Endothelial cell of umbilical vein (primary cell): ENCODE data around the gene GPR75. TPM values are rescaled to one million over a fixed set of nuclear protein-coding genes. Genes with fewer than 3 reads are reported as not detected.
"Not testable (repeated sequence)": the region's sequence is repeated elsewhere in the genome, so short reads cannot be mapped to it uniquely, and the experiment has no call there.

Experiments used
- BruUV-seq: library from RNA; stranded (reverse); fragments of 400-500 nt; replicated peaks from 2 replicates; lab custom pipeline; 2021; lab: Mats Ljungman, UMichigan
- CTCF ChIA-PET: fragments of 300-600, 350-600 bp; sonication (Branson Sonifier 250); formaldehyde crosslinking; loops from one replicate; lab custom pipeline; 2021; ENCODE audit warnings: antibody characterized with exemption, inconsistent platforms; lab: Charles Lee
- POLR2A ChIA-PET: fragments of 300-600, 350-600 bp; sonication (Branson Sonifier 250); formaldehyde crosslinking; loops from one replicate; lab custom pipeline; 2021; ENCODE audit warnings: antibody characterized with exemption, inconsistent platforms; lab: Charles Lee
- DNase-seq: peaks from one replicate; pipeline ENCODE4 v3.0.0-alpha.2; 2011; ENCODE audit warnings: low read depth, low spot score
- FAIRE-seq: peaks from 2 replicates; lab custom pipeline; 2011; peaks lifted over from hg19 to GRCh38; lab: Jason Lieb, UNC
- H2AFZ ChIP-seq: 2 replicates; pipeline ENCODE4 v1.6.0; 2012; ENCODE audit warnings: low read depth, low read length, control low read depth, inconsistent platforms
- H3K27ac ChIP-seq: 2 replicates; pipeline ENCODE4 v1.5.1; 2011; ENCODE audit warnings: low read depth, mild to moderate bottlenecking, control low read depth, low read length, moderate library complexity; ENCODE audit not compliant: insufficient read depth
- H3K27me3 ChIP-seq, 2 experiments: 2 replicates each; pipeline versions ENCODE4 v1.6.0 to v1.6.1; 2011; ENCODE audit warnings: low read length in 2 of 2, mixed read lengths in 1 of 2; ENCODE audit not compliant: control insufficient read depth in 2 of 2, insufficient read depth in 2 of 2
- H3K36me3 ChIP-seq, 2 experiments: 2 replicates in 1 of 2; 3 replicates in 1 of 2; pipeline ENCODE4 v1.5.1; 2011; ENCODE audit warnings: low read length in 2 of 2, mild to moderate bottlenecking in 1 of 2, moderate library complexity in 1 of 2; ENCODE audit not compliant: control insufficient read depth in 2 of 2, insufficient read depth in 2 of 2; ENCODE audit errors: extremely low read depth in 1 of 2
- H3K4me1 ChIP-seq: 3 replicates; pipeline ENCODE4 v1.5.1; 2011; ENCODE audit warnings: mild to moderate bottlenecking, low read length; ENCODE audit not compliant: control insufficient read depth, insufficient read depth; ENCODE audit errors: extremely low read depth
- H3K4me2 ChIP-seq: 2 replicates; pipeline ENCODE4 v1.6.1; 2011; ENCODE audit warnings: low read length, control low read depth, mixed read lengths; ENCODE audit not compliant: insufficient read depth
- H3K4me3 ChIP-seq, 3 experiments: fragments of 200-600 bp in 1 of 3; sonication (generic), shearing (Covaris generic) in 1 of 3; replicated peaks in 1 of 3; 2 replicates each; pipeline ENCODE4 v1.5.1; 2011 to 2016; ENCODE audit warnings: control low read depth in 3 of 3, low read length in 3 of 3, mild to moderate bottlenecking in 2 of 3, inconsistent platforms in 1 of 3, low read depth in 1 of 3, moderate library complexity in 1 of 3; ENCODE audit not compliant: insufficient read depth in 1 of 3
- H3K79me2 ChIP-seq: 2 replicates; pipeline ENCODE4 v1.6.0; 2012; ENCODE audit warnings: low read length, inconsistent platforms; ENCODE audit not compliant: control insufficient read depth, insufficient read depth
- H3K9ac ChIP-seq: replicated peaks from 2 replicates; pipeline ENCODE3; 2011; ENCODE audit warnings: low read length, control low read depth; ENCODE audit not compliant: insufficient read depth; ENCODE audit errors: extremely low read depth
- H3K9me1 ChIP-seq: replicated peaks from 3 replicates; pipeline ENCODE4 v1.6.0; 2011; ENCODE audit warnings: mild to moderate bottlenecking, low read length; ENCODE audit not compliant: control insufficient read depth, insufficient read depth; ENCODE audit errors: extremely low read depth
- H3K9me3 ChIP-seq: replicated peaks from 2 replicates; pipeline ENCODE4 v1.5.1; 2012; ENCODE audit warnings: low read length, inconsistent platforms; ENCODE audit not compliant: control insufficient read depth, insufficient read depth
- H4K20me1 ChIP-seq: replicated peaks from 2 replicates; pipeline ENCODE3; 2011; ENCODE audit warnings: mild to moderate bottlenecking, low read length; ENCODE audit not compliant: control insufficient read depth, insufficient read depth; ENCODE audit errors: extremely low read depth
- CTCF ChIP-seq, 2 donors: IDR thresholded peaks; 1 replicate in 1 of 2; 2 replicates in 1 of 2; pipeline ENCODE4 v1.5.1; 2011; ENCODE audit warnings: low read length in 2 of 2, mild to moderate bottlenecking in 2 of 2, moderate library complexity in 2 of 2, control low read depth in 1 of 2, inconsistent platforms in 1 of 2, low read depth in 1 of 2; ENCODE audit not compliant: insufficient read depth in 1 of 2; ENCODE audit errors: extremely low read depth in 1 of 2
- EZH2 ChIP-seq: IDR thresholded peaks from 2 replicates; pipeline ENCODE4 v1.6.1; 2012; ENCODE audit warnings: borderline replicate concordance, low read depth, mild to moderate bottlenecking, moderate library complexity, low read length, inconsistent platforms; ENCODE audit not compliant: severe bottlenecking
- JUN ChIP-seq: IDR thresholded peaks from 2 replicates; pipeline ENCODE4 v1.6.1; 2011; ENCODE audit warnings: borderline replicate concordance, low read depth; ENCODE audit not compliant: insufficient read length, insufficient read depth
- MAX ChIP-seq: IDR thresholded peaks from 2 replicates; pipeline ENCODE4 v1.6.1; 2011; ENCODE audit not compliant: insufficient read depth, insufficient read length
- POLR2A ChIP-seq: IDR thresholded peaks from 2 replicates; pipeline ENCODE4 v1.6.1; 2012; ENCODE audit warnings: low read depth, mild to moderate bottlenecking, control low read depth, low read length
- dilution Hi-C: fragments of 300-500 bp; cut with MboI; formaldehyde crosslinking; loops from one replicate; pipeline ENCODE4 v1.15.0; 2019; ENCODE audit warnings: low sequenced_read_pairs; ENCODE audit not compliant: extremely low pct_ligation_motif_present
- intact Hi-C: fragments of 100-400 bp; cut with micrococcal nuclease; formaldehyde crosslinking; loops from one replicate; pipeline ENCODE4 v1.10.0; 2022
- polyA plus RNA-seq, 4 experiments: library from polyadenylated mRNA; depleted of rRNA in 3 of 4; stranded (reverse) in 3 of 4; unstranded in 1 of 4; fragments of >200 nt; gene quantifications; 2 replicates each; pipeline versions ENCODE4 v1.2.1 to v1.2.3, GENCODE V29; 2011 to 2012; ENCODE audit warnings: missing spikeins in 1 of 4
- total RNA-seq: library from RNA; stranded (reverse); gene quantifications from 2 replicates; pipeline ENCODE4 v1.2.3, GENCODE V29; 2021

GPR75 gene
- total and polyA plus RNA-seq, 2 donors (not counting 3 experiments of a cell fraction or from before 2014, with no cell fraction given), result 4.4 to 4.7 TPM

- H3K9me1 ChIP-seq, result no peaks in the 10 kb centered on the region
- H3K4me3 ChIP-seq, result no peak overlapping the region
- ChIA-PET POLR2A (no interaction called here), CTCF (no interaction called here)
- no peaks in the 10 kb centered on the region for H3K9me3 ChIP-seq
- H3K79me2 ChIP-seq, result no peaks in the 10 kb centered on the region
- no peaks in the 10 kb centered on the region for H3K27me3 ChIP-seq
- no TSS peak for BruUV-seq
- no peak overlapping the region for H3K9ac ChIP-seq
- no peak overlapping the region for H3K27ac ChIP-seq
- FAIRE-seq (no peak), DNase-seq (no peak)
- H3K4me2 ChIP-seq, result no peak overlapping the region
- H4K20me1 ChIP-seq, result no peaks in the 10 kb centered on the region
- dilution Hi-C loops (no loop called here), intact Hi-C loops (no loop called here)
- H3K36me3 ChIP-seq, result no peaks in the 10 kb centered on the region
- TF ChIP-seq CTCF (IDR thresholded peaks at IDR 0.05; ENCODE audit: extremely low read depth in 1 of 2, insufficient read depth in 1 of 2, low read depth in 1 of 2, low read length in 2 of 2) (no peak), EZH2 (no peak), POLR2A (no peak), MAX (no peak), JUN (no peak)
- peaks cover 9% of the 10 kb centered on the region for H3K4me1 ChIP-seq
- H2AFZ ChIP-seq, result no peak overlapping the region
Observed at GRCh38 chr2:53842891-53843290, 16.9 kb downstream of the GPR75 start.

GRCh38 chr2:53841651-53842050 is 18.1 kb downstream of the GPR75 start:
- H3K27me3 ChIP-seq, H3K9ac ChIP-seq, H3K27ac ChIP-seq, H3K79me2 ChIP-seq, H3K4me2 ChIP-seq, intact Hi-C loops, H3K9me1 ChIP-seq, H3K4me3 ChIP-seq, H4K20me1 ChIP-seq, H2AFZ ChIP-seq, H3K9me3 ChIP-seq, H3K4me1 ChIP-seq, dilution Hi-C loops, FAIRE-seq, BruUV-seq, DNase-seq, H3K36me3 ChIP-seq, CTCF ChIA-PET: not testable (repeated sequence)
- POLR2A ChIA-PET, result interaction anchor here (0.7 kb wide), 1 partner anchor 42 kb away, joined by 3 read pairs; no protein-coding TSS in a partner anchor
